ENCODE measurements around the gene OPCML.

OPCML gene

DNA sequence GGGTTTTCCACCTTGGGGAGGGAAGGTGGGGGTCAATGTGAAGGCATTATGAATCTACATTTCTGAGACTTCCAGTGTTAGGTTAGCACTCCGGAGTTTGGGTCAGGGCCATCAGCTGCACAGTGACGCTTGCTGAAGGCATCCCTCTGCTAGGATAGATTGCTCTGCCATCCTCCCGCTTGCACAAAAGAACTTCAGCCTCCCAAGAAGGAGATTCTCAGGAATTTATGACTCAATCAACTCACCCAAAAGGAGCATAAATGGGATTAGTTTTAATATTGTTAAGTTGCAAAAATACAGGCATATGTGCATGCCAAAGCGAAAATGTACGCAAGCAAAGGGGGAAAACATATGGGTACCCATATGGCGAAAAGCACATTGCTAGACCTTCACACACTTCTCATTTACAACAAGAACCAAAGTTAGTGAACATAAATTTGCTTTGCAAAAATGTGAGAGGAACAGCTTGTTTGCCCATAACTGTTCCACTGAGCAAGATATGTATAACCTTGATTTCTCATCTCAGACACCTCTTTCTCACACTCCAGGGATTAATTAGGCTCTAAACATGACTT, 1013.0 kb downstream of the OPCML start:
- DNase-seq = no peak

GRCh38 chr11:132504501-132505041, 1027.7 kb downstream of the OPCML start:
- DNase-seq = no peak

GRCh38 chr11:132501356-132501755, 1030.9 kb downstream of the OPCML start:
- no peak for DNase-seq

GRCh38 chr11:132499661-132500060, 1032.6 kb downstream of the OPCML start:
- no peak for DNase-seq

DNA sequence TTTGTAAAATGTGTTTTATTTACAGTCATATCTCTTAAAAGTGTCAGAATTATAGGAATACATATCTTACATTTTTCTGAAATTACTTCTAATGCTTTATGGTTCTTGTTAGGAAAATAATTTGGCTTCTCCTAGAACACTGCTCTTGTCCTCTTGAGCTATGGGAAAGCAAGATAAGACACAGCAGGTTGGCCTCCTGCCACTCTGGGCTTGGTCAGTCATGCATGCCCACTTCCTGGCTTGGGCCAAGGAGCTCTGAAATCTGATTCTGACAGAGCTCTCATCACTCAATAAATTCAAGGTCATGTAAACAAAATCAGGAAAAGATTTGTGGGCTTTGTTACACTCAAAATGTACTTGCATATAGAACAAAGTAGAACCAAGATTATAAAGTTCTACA, 1036.0 kb downstream of the OPCML start:
- no peak for DNase-seq

DNA sequence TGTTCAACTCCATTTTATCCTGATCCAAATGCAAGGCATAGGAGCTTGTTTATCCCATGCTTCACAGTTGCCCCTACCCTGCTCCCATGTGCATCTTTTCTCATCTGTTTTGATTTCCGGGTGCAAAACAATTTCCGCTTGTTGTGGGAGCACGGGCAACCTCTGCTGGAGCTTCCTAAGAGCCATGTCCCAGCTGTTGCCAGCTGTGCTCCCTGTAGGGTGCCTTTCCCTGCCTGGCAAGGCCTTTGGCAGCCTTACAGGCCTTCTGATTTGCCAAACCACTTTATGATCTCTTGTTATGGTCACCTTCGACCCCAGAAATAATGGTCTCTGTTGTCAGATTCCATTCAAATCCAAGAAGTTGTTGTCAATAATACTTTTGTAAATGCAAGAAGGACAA, 1038.5 kb downstream of the OPCML start:
- no peak for DNase-seq

DNA sequence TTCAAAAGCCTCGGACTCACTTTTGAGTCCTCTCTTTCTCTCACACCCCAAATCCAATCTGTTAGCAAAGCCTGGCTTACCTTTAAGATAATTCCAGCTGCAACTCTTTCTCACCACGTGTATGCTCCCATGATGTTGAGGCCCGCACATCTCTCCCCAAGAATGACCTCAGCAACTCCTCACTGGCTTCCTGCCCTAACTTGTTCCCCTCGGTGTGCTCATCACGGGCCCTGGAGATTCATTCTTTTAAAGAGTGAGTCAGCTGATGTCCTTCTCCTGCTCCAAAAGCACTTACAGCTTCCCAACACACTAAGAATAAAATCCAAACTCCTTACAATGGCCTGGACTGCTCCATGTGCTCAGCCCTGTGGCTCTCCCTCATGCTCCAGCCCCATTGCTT, 1041.3 kb downstream of the OPCML start:
- DNase-seq = no peak

GRCh38 chr11:132486060-132486459, 1046.2 kb downstream of the OPCML start:
- no peak for DNase-seq

- DNase-seq = no peak
These were observed 1057.3 kb downstream of the OPCML start for GRCh38 chr11:132475026-132475425.

DNA sequence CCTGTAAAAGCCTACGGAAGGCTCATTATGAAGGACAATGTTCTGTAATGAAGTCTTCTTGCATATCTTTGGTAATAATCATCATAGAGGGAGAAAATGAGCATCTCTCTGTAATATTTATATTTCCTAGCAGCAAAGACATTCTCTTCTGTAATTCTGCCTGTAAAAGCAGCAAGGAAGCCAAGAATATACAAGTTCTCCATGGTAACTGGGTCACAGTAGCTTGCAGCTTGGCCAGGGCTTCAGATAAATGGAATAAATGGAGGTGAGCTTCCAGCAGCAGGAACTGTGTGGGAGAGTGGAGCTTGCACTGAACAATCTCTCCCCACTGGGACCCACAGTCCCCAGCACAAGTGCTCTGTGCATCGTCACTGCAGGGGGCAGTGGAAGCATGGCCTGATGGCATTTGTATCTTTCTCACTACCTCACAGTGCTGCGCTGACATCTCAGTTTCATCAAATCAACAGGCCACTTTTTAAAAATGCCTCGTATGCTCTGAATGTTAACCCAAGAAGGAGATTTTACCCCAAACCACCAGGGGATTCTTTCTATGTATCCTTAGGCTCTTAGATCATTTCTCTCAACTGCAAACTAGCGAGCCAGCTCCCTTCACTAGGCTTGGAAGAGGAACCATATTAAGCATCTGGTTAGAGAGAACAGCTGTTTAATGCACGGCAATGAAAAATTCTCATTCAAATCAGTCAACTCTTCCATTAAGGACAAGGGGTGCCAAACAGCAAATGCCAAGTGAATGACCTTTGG, 1059.7 kb downstream of the OPCML start:
- no peak for DNase-seq

GRCh38 chr11:132471466-132471865, 1060.8 kb downstream of the OPCML start:
- DNase-seq = no peak

- DNase-seq = no peak
These were observed 1065.3 kb downstream of the OPCML start for GRCh38 chr11:132466983-132467382.

- DNase-seq = no peak
These were observed 1067.4 kb downstream of the OPCML start for GRCh38 chr11:132464939-132465338.

DNA sequence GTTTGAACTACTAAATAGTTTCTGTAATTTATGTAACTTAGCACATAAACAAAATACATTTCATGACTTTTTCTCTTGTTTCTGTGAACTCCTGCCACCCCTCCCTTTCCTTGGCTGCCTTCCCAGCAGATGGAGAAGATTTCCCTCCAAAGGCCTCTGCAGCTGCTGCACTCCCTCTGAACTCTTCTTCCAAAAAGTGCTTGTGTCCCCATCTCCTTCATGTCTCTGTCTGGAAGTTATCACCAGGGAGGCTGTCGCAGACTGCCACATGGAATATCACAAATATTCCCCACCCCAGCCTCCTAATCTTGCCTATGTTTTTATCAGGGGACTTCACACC, 1068.3 kb downstream of the OPCML start:
- DNase-seq = no peak

GRCh38 chr11:132463295-132464002, 1068.9 kb downstream of the OPCML start:
- no peak for DNase-seq

- DNase-seq = no peak
These were observed 1072.6 kb downstream of the OPCML start for GRCh38 chr11:132459736-132460135.

DNA sequence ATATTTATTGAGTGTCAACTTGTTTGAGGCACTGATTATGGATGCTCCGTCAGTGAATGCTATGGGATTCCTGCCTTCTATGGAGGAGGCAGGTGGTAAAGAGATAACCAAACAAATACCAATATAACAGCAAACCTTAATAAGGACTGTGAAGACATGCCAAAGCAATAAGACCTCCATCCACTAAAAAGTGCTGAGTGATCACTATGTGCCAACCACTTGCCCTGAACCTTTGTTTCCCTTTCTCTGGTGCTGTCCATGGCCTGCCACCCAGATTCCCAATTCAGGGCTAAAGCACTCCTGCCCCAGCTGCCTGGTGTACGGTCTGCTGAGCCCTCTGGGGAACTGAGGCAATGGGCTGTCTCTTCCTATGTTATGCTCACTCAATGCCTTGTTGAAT, 1074.9 kb downstream of the OPCML start:
- DNase-seq = no peak

DNA sequence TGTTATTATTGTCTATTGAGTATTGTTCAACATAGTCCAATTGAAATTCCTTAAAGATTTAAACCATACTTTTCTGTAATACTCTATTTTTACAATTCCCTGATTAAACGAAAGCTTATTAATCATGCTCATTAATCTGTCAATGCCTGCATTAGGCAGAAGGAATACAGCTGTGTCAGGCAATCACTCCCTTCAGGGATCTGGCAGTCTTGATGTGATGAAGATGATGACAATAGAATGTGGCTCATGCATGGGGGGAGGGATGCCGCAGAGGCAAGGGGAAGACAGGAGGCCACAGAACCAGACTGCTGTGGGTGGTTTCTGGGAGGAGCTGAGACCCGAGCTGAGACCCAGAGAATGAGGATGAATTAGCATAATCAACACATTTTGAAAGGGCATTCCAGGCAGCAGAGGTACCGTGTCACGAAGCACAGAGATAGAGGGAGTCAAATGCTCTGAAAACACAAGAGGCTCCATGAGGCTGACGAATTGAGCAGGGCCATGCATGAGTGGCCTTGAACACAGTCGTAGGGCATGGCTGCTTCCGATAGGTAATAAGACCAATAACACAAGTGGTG, 1075.5 kb downstream of the OPCML start:
- DNase-seq = no peak

- no peak for DNase-seq
These were observed 1077.3 kb downstream of the OPCML start for GRCh38 chr11:132455044-132455443.

DNA sequence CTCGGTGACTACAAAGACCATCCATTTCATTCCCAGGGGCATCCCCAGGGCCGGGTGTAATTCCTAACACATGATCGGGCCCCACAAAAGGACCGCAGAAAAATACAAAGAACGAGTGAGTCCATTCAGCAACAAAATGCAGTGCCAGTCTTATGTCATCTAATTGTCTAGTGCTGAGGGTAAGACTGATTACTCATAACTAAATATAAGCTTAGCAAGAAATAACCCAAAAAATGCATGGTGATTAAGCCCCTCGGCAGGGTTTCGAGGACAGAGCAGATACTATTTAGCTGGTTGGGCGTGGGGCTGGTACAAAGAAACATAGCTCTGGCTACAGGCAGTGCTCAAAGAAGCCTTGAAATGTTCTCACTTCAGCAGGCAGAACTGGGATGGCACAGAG, 1078.9 kb downstream of the OPCML start:
- no peak for DNase-seq

GRCh38 chr11:132452616-132453015, 1079.7 kb downstream of the OPCML start:
- DNase-seq = no peak

DNA sequence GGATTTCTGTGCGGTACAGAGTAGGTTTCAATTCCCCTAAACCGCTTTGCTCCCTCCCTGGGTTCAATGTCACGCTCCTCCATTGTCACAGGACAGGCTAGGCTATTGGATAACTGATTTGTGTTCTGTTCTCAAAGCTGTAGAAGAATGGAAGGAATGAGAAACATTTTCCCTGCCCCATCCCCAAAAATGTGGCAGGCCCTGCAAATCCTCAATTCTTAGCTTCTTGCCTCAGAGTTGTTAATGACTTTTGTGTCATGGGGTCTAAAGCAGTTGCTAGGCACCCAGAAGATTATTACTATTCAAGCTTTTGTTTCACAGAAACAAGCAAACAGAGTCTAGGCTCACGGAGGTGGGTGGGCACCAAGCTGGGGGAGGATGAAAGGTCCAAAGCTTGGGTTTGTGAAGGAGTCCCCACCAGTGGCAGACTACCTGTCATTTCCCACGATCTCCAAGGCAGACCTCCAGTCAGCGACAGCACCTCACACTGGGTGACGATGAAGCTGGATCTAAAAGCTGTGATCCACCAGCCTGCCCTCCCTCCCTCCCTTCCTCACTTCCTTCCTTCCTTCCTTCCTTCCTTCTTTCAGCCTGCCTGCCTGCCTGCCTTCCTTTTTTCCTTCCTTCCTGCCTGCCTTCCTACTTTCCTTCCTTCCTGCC, 1080.2 kb downstream of the OPCML start:
- DNase-seq = no peak

DNA sequence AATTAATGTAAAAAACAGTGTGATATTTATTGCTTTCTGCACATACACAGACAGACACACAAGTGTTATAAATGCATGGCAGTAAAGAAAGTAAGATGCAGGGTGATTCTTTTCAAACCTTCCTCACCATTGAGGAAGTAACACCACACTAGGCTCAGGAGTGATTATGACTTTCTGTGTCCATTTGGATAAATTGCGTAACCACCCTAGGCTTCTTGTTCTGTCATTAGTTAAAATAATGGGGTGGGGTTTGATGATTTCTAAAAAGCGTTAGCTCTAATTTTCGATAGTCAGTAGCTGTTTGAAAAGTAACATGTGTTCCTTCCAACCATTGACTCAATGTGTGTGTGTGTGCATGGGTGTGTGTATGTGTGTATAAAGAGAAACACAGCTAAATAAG, 1081.7 kb downstream of the OPCML start:
- no peak for DNase-seq
